ENCODE results near the gene HSPB1. TPM values are rescaled to one million over a fixed set of nuclear protein-coding genes. Genes with fewer than 3 reads are reported as not detected.

The HSPB1 gene
- total RNA-seq, 2 experiments from 2014 or later = 204 to 349 TPM

- Histone ChIP-seq H3K4me1 (ENCODE audit: insufficient read depth, low read length, poor library complexity, severe bottlenecking) (peaks cover 21% of the 10 kb centered on the region), H3K9me2 (ENCODE audit: insufficient read depth, low read length) (no peaks in the 10 kb centered on the region), H3K9me3 (ENCODE audit: low read length) (no peaks in the 10 kb centered on the region), H3K79me2 (ENCODE audit: insufficient read depth, low read depth, low read length) (no peaks in the 10 kb centered on the region), H3K27ac (ENCODE audit: low read depth, low read length, poor library complexity, severe bottlenecking) (no peak overlapping the region), H2AFZ (ENCODE audit: low read length) (no peak overlapping the region), H3K36me3 (ENCODE audit: insufficient read depth, low read length) (no peaks in the 10 kb centered on the region), H3K4me2 (ENCODE audit: low read length) (no peak overlapping the region), H4K20me1 (ENCODE audit: insufficient read depth, low read length) (no peaks in the 10 kb centered on the region), H3K4me3 (ENCODE audit: low read depth, low read length, poor library complexity, severe bottlenecking) (no peak overlapping the region)
- ChIA-PET CTCF (ENCODE audit: unreplicated experiment) (interaction anchor here (1.2 kb wide), 1 partner anchor 15 kb away, joined by 3 read pairs; no protein-coding TSS in a partner anchor), POLR2A (interaction anchor here (0.6 to 1.6 kb wide), 3 partner anchors 14 to 23 kb away, joined by 3 to 5 read pairs (median 4); no protein-coding TSS in a partner anchor)
- TF ChIP-seq CTCF (conservative IDR thresholded peaks at IDR 0.05; ENCODE audit: low read length) (no peak), EZH2phosphoT487 (IDR thresholded peaks at IDR 0.05; ENCODE audit: borderline replicate concordance, low read depth, low read length) (no peak)
- intact Hi-C loops (cut with micrococcal nuclease; ENCODE audit: unreplicated experiment) = no loop called here
- no TSS peak for BruUV-seq (replicated peaks)
- no peak for DNase-seq (ENCODE audit: low spot score)
These were observed 9.0 kb upstream of the HSPB1 start for GRCh38 chr7:76293407-76293901.

GRCh38 chr7:76294344-76295024 lies 8.0 kb upstream of the HSPB1 start:
- peak; percentile 55 for DNase-seq (ENCODE audit: low spot score)

More at GRCh38 chr7:76294344-76295024, 8.0 kb upstream of the HSPB1 start:
- Histone ChIP-seq H2AFZ (ENCODE audit: low read length) (no peak overlapping the region), H3K36me3 (ENCODE audit: insufficient read depth, low read length) (no peaks in the 10 kb centered on the region), H3K27ac (ENCODE audit: low read depth, low read length, poor library complexity, severe bottlenecking) (no peak overlapping the region), H3K79me2 (ENCODE audit: insufficient read depth, low read depth, low read length) (no peaks in the 10 kb centered on the region), H3K4me3 (ENCODE audit: low read depth, low read length, poor library complexity, severe bottlenecking) (no peak overlapping the region), H3K9me2 (ENCODE audit: insufficient read depth, low read length) (no peaks in the 10 kb centered on the region), H4K20me1 (ENCODE audit: insufficient read depth, low read length) (no peaks in the 10 kb centered on the region), H3K4me2 (ENCODE audit: low read length) (peak overlapping the region; percentile 8; the same call in 1 of the 2 replicates), H3K9me3 (ENCODE audit: low read length) (no peaks in the 10 kb centered on the region), H3K4me1 (ENCODE audit: insufficient read depth, low read length, poor library complexity, severe bottlenecking) (peaks cover 21% of the 10 kb centered on the region)
- ChIA-PET POLR2A (interaction anchor here (0.9 to 1.6 kb wide), 4 partner anchors 10 to 22 kb away, joined by 3 to 5 read pairs (median 4); no protein-coding TSS in a partner anchor), CTCF (ENCODE audit: unreplicated experiment) (interaction anchor here (1.2 kb wide), 1 partner anchor 14 kb away, joined by 3 read pairs; no protein-coding TSS in a partner anchor)
- no TSS peak for BruUV-seq (replicated peaks)
- intact Hi-C loops (cut with micrococcal nuclease; ENCODE audit: unreplicated experiment) = no loop called here
- no peak for TF ChIP-seq CTCF (conservative IDR thresholded peaks at IDR 0.05; ENCODE audit: low read length)
- no peak for TF ChIP-seq EZH2phosphoT487 (IDR thresholded peaks at IDR 0.05; ENCODE audit: borderline replicate concordance, low read depth, low read length)

Data from OCI-LY7 (cell line).